Middle frontal gyrus (tissue), 1 donor: ENCODE results near the gene RHOA.
A peak's percentile ranks its signal among the peaks of the same experiment; 100 is the strongest.
"Not testable (repeated sequence)": the region's sequence is repeated elsewhere in the genome, so short reads cannot be mapped to it uniquely, and the experiment has no call there.

Experiments used
- DNase-seq: peaks from one replicate; pipeline ENCODE4 v3.0.0-alpha.2; 2015; ENCODE audit warnings: low spot score; ENCODE audit errors: extremely low spot score

Gene RHOA

DNA sequence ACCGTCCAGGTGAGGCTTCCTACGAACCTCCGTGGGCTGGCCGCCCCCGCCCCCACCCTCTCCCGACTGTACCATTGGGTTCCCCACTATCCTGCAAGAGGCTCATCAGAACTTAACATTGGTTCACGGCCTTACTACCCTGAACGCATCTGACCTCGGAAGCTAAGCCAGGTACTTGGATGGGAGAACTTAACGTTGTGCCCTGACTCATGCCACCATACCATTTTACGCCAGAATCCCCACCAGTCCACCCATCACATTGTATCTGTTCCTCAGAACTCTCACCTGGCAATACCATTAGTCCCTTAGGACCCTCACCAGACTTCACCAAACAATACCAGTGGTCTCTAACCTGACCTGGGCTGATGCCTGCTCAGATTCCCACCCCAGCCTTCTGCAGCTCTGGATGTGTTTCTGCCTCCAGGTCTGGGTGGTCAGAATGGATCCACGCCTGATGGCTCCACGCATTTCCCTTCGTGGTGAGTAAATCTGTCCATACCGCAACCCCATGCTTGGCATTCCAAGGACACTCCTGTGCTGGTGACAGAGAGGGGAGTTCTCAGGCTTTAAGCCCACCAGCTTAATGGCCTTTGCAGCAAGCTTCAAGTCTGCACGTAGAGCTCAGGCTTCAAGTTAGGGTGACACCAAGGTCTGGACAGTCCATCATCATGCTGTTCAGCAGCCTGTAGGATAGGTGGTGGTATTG is 1.0 kb upstream of the RHOA start:
- DNase-seq = no peak

DNA sequence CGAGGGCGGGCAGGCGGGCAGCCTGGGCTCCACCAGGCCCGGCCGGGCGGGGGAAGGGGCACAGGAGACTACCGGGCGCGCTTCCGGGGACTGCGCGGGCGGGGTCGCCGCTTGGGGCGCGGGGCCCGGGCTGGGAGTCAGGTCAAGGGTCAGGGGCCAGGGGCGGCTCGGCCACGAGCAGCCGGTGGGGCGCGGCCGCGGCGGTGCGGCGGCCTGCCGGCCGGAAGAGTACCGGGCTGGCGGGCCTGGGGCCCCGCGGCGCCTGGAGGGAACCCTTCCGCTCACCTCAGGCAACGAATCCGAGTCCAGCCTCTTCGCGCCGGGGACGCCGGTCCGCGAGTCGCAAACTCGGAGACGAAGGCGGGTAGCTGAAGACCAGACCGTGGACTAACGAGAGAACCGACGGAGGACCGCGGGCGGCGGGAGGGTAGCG is 225 bp downstream of the RHOA start:
- DNase-seq = no peak

DNA sequence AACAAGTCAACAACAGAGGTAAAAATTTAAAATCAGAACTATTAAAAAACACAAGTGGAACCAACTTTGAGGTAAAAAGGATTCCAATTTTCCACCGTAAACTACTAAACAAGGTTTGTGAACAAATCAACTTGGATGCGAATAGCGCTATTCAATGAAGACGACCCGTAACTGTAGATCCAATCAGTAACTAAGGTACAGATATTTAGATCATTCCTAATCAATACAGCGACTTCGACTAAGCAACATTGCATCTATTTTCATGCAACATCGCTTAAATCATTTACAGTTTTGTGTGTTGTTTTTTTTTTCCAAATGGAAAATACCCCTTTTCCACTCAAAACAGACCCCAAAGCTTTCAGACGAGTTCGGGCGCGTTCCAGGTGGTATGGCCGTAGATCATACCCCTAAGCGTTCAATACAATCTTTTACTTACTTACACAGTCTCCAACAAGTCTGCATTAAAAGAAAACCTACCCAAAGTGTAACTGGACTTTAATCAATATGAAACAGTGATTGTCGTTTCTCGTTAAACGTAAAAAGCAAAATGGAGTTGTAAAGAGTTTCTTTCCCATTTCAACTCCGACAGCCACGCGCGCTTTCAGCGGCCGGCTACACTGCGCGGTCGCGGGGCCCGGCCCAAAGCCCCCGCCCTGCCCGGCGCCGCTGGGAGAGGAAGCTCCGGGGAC is 786 bp downstream of the RHOA start:
- no peak for DNase-seq

DNA sequence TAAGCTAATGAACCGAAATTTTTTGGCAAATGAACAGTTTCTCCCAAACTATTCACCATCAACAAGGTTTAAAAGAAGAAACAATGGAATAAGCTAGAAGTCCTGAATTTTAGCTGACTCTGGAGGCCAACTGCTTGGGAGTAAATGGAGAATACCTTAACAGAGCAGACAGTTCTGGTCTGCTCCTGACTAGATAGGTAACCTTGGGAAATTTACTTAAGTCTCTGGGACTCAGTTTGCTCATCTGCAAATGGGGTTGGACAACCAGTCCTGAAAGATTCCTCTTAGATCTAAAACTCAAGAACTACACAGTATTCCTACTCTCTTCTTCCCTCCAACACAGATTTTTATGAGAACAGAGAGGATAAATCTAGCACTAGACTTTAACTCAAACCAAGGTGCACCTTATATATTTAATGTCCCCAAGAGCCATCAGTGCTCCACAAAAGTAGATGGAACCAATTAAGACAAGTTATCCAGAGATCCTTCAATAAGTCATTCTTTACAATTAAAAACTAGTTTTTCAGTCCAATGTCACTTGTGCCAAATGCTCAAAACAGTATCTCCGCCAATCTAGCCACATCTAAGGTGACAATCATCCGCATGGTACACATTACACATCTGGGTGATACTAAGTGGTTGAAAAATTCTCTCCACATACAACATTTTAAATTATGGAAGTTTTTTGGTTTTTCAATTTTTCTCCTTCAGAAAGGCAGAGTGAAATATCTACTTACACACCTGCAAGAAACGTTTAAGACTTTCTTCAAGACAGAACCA is 1.5 kb downstream of the RHOA start:
- no peak for DNase-seq

DNA sequence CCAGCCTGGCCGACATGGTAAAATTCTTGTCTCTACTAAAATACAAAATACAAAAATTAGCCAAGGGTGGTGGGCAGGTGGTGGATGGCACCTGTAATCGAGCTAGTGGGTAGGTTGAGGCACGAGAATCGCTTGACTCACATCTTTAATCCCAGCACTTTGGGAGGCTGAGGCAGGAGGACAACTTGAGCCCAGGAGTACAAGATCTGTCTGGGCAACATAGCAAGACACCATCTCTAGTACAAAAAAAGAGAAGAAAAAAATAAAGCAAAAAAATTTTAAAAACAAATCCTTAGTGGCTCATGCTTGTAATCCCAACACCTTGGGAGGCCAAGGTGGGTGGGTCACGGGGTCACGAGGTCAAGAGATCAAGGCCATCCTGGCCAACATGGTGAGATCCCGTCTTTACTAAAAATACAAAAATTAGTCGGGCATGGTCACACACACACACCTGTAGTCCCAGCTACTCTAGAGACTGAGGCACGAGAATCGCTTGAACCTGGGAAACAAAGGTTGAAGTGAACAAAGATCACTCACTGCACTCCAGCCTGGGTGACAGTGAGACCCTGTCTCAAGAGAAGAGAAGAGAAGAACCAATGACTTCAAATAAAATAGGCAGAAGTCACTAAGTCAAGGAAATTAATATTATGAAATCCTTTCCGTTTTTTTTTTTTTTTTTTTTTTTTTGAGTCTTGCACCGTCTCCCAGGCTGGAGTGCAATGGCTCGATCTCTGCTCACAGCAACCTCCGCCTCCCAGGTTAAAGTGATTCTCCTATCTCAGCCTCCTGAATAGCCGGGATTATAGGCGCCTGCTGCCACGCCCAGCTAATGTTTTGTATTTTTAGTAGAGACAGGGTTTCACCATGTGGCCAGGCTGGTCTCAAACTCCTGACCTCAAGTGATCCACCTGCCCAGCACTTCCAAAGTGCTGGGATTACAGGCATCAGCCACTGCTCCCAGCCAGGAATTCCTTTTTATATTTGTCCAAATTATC is 4.9 kb downstream of the RHOA start:
- DNase-seq = no peak

DNA sequence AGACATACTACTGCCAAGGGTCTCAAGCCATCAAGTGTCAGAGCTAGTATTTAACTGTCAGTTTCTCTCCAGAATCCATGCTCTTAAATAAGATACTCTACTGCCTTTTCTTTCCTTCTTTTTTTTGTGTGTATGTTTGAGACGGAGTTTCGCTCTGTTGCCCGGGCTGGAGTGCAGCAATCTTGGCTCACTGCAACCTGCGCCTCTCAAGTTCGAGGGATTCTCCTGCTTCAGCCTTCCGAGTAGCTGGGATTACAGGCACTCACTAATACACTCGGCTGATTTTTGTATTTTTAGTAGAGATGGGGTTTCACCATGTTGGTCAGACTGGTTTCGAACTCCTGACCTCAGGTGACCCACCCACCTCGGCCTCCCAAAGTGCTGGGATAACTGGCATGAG is 6.2 kb downstream of the RHOA start:
- DNase-seq = not testable (repeated sequence)

DNA sequence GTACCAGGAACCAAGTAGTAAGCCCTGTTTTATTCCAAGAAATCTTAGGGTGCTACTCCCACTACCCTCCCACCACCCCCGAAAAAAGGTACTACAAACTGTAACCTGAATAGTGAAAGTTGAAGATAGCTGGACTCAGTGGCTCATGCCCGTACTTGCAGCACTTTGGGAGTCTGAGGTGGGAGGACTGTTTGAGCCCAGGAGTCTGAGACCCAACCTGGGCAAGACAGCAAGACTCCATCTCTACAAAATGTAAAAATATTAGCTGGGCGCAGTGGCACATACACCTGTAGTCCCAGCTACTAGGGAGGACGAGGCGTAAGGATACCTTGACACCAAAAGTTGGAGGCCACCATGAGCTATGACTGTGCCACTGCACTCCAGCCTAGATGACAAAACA is 7.9 kb downstream of the RHOA start:
- DNase-seq = no peak

DNA sequence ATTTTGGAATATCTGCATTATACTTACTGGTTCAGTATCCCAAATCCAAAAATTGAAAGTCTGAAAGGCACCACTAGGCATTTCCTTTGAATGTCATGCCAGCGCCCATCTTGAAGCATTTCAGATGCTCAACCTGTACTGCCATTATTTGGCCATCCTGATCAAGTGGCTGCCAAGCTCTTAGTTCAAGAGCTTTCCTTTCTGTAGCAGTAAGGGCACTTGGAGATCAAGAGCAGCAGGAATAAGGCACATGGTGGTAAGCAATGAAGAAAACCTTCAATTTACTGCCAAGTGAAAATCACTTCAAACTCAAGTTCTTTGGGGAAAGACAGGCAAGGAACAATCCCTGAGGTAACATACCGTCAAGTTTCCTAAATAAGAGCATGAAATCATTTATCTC is 10.0 kb downstream of the RHOA start:
- no peak for DNase-seq

DNA sequence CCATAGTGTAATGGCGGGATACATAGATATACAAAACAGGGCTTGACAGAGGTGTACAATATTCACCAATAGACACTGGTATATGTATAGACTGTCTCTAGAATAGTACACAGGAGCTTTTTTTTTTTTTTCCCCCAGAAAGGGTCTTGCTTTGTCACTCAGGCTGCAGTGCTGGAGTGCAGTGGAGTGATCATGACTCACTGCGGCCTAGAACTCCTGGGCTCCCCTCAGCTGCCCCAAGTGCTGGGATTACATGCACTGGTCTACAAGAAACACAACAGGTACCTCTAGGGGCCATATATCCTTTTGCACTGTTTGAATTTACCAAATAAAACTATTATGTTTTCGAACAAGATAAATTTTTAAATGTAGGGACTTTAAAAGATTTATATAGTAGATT is 12.3 kb downstream of the RHOA start:
- DNase-seq = no peak

DNA sequence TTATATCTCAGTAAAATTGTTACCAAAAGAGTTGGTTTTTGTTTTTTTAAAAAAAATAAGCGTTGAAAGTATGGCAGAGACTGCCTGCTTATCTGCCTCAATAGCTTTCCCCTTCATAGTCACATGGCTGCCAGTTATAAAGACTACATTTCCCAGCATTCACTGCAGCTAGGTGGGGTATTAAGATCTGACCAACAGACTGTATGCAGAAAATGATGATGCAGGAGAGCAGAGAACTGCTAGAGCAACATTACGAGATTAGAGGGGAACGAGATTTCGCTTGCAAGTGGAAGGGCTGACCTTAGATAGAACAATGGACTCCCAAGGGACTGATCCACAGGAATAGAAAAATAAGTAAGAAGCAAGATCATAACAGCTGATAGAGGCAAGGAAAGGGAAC is 14.3 kb downstream of the RHOA start:
- DNase-seq = peak; percentile 39

DNA sequence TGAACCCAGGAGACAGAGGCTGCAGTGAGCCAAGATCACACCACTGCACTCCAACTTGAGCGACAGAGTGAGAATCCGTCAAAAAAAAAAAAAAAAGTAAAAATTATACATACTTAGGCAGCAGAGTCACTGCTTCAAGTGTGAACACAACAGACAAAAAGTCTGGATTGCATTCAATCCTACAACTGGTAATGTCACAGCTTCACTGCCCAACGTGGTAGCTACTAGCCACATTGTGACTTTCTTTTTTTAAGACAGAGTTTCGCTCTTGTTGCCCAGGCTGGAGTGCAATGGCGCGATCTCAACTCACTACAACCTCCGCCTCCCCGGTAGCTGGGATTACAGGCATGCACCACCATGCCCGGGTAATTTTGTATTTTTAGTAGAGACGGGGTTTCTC is 20.5 kb downstream of the RHOA start:
- not testable (repeated sequence) for DNase-seq

DNA sequence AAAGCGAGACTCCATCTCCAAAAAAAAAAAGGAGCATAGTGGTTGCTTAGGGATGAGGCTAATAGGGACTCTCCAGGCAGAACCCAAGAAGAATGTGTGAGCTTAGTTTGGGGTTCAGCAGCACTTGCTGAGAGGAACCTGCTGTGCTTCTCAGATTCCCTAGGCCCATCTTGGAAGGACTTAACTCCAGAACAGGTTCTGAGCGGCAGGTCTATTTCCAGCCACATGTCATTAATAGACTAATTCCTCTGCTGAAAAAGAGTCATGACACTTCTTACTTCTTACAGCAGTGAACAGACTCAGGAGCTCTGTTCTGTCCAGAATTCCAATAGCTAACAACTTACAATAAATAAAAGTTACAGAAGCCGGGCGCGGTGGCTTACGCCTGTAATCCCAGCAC is 22.5 kb downstream of the RHOA start:
- no peak for DNase-seq

DNA sequence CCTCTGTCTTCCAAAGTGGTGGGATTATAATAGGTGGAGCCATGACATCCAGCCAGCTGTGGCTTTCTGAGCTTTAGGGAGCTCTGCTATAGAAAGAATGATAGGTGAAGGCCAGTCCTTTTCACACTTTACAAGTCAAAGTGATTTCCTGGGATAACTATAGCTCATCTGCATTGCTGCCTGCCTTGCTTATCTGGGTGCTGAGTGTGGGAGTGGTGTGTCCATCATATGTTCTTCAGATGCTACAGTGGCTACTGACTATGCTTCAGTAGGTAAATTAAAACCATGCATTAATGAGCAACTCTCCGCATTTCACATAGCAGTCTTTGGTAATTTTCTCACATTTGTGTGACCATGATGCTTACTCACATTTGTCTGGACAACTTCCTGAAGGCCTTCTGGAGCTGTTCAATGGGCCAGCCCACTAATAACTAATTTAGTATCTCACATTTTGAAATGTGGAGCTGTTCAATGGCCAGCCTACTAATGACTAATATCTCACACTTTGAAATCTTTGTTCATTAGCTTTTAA is 23.4 kb downstream of the RHOA start:
- no peak for DNase-seq

DNA sequence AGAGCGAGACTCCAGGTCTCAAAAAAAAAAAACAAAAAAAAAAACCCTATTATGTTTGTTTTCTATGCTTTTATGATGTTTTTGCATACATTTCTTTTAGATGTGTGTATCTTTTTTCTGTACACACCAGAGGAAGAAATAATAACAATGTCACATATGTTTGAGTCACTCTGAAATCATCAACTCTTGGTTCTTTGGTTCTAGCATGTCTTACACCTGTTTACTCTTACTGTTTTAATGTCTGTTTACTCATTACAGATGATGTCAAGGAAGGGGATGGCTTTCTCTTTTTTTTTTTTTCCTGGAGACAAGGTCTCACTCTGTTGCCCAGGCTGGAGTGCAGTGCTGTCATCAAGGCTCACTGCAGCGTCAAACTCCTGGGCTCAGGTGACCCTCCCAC is 24.1 kb downstream of the RHOA start:
- DNase-seq = no peak

DNA sequence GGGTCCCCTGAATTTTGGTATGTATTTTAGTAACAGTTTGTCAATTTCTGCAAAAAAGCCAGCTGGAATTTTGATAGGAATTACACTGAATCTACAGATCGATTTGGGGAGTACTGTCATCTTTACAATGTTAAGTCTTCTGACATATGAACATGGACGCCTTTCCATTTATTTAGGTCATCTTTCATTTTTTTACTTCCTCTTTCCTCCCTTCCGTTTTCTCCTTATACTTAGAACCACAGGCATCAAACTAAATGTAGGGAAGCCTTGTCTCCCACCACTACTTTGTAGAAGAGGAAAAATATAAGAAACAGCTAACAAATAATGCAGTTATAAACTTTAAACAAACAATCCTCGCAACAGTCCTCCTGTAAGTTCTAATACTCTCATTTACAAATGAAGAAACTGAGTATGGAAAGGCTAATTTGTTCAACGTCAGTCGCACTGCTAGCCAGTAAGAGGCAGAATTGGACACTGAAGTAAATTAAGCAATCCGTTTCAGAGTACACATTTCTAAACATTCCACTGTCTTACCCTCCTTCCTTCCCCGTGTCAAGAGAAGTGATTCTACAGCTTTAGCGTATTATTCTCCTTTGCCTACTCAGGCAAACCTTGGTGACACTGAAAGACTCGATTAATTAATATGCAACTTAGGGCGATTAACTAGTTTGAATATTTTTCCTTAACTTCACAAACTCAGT is 25.6 kb downstream of the RHOA start:
- no peak for DNase-seq

DNA sequence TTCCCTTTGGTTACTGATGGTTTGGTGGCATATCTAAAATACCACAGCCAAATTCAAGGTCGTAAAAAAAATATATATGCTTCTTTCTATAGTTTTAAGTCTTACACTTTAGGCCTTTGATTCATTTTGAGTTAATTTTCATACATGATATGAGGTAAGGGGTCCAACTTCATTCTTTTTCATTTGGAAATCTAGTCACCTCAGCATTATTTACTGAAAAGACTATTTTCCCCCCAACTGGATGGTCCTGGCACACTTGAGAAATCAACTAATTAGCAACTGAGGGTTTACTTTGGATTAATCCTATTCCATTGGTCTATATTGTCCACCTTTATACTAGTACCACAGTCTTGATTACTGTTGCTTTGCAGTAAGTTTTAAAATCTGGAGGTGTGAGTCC is 26.2 kb downstream of the RHOA start:
- no peak for DNase-seq

DNA sequence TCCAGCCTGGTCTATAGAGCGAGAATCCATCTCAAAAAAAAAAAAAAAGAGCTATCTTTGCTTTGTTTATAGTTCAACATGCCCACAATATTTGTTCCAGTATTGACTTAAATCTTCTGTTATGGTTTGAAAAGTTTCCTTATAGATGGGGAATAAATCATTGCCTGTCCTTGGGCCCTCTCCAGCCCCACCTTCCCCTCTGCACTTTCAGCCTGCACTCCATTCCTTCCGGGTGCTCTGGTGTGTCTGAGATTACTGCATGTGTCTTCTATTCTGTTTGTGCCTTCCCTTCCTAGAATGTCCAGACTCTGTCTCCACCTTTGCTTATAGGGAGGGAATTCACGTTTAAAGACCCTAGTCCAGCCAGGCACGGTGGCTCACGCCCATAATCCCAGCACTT is 28.4 kb downstream of the RHOA start:
- DNase-seq = no peak

DNA sequence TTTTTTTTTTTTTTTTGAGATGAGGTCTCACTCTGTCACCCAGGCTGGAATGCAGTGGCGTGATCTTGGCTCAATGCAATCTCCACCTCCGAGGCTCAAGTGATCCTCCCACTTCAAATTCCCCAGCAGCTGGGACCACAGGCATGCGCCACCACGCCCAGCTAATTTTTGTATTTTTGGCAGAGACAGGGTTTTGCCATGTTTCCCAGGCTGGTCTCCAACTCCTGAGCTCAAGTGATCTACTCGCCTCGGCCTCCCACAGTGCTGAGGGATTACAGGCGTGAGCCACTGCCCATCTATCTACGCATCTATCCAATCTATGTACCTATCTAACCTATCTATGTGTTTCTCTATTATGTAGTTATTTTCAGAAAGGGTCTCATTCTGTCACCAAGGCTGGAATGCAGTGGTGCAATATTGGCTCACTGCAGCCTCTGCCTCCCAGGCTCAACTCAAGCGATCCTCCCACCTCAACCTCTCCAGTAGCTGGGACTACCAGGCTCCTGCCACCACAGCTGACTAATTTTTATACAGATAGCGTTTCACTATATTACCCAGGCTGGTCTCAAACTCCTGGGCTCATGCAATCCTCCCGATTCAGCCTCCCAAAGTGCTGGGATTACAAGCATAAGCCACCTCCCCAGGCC is 33.4 kb downstream of the RHOA start:
- DNase-seq = no peak

DNA sequence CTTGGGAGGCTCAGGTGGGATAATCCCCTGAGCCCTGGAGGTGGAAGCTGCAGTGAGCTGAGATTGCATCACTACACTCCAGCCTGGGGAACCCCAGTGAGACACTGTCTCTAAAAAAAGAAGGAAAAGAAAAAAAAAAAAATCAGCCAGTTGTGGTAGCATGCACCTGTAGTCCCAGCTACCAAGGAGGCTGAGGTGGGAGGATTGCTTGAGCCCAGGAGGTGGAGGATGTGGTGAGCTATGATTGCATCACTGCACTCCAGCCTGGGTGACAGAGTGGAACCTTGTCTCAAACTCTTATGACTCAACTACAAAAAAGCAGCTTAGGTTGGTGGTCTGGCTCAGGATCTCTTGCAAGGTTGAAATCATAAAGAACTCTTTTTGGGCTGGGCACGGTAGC is 34.3 kb downstream of the RHOA start:
- DNase-seq = no peak

DNA sequence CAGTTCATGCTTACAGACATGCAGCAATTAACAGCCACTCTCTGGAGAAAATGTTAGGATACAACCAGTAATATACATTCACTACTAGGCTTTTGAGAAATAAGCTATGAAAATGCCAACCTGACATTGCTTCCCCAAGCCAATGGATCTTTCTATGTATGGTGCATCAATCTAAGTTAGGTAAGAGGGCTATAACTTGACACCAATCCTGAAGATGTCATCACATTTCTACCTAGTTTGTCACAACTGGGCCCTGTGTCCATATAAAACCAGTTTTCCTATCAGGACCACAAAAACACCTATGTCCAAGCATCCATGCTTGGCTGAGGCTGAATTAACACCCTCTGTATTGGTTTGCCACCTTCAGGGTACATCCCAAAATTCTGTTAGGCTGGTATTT is 39.8 kb downstream of the RHOA start:
- no peak for DNase-seq
